Testis (tissue), 3 donors: ENCODE data around the gene TMEM168. TPM values are rescaled to one million over a fixed set of nuclear protein-coding genes. Genes with fewer than 3 reads are reported as not detected.
"Not testable (repeated sequence)": the region's sequence is repeated elsewhere in the genome, so short reads cannot be mapped to it uniquely, and the experiment has no call there.

Experiments used
- DNase-seq: peaks from one replicate; pipeline ENCODE4 v3.0.0-alpha.2; 2019
- H3K27ac ChIP-seq, 2 donors: fragments of 200-600 bp; sonication (generic); one replicate each; pipeline ENCODE4 v1.5.1; 2019
- H3K27me3 ChIP-seq: fragments of 200-600 bp; sonication (generic); one replicate; pipeline ENCODE4 v1.5.1; 2019
- H3K36me3 ChIP-seq: fragments of 200-600 bp; sonication (generic); one replicate; pipeline ENCODE4 v1.5.1; 2017; ENCODE audit warnings: low read depth; ENCODE audit errors: missing control alignments
- H3K4me1 ChIP-seq: fragments of 200-600 bp; sonication (generic); one replicate; pipeline ENCODE4 v1.5.1; 2019
- H3K4me3 ChIP-seq, 2 donors: fragments of 200-600 bp; sonication (generic); one replicate each; pipeline ENCODE4 v1.5.1; 2017 to 2019
- H3K9me3 ChIP-seq: fragments of 200-600 bp; sonication (generic); one replicate; pipeline ENCODE4 v1.5.1; 2017
- CTCF ChIP-seq, 3 experiments: fragments of 450-650 bp in 2 of 3; fragments of 200-600 bp in 1 of 3; sonication (generic) in 1 of 3; IDR thresholded peaks; one replicate each; pipeline ENCODE4 v1.5.1; 2016 to 2019; ENCODE audit warnings: antibody characterized with exemption in 3 of 3, mild to moderate bottlenecking in 2 of 3, moderate library complexity in 1 of 3
- POLR2A ChIP-seq: fragments of 450-650 bp; IDR thresholded peaks from one replicate; pipeline ENCODE4 v1.6.1; 2017; ENCODE audit warnings: antibody characterized with exemption, mild to moderate bottlenecking, moderate library complexity
- WGBS, 2 donors: methylation state at CpG; one replicate each; pipeline ENCODE4 v1.1.5; 2018; 5-methylcytosine and 5-hydroxymethylcytosine counted together
- intact Hi-C: fragments of 100-400 bp; cut with DNase I; formaldehyde crosslinking; loops from one replicate; pipeline ENCODE4 v1.15.1; 2023; ENCODE audit warnings: low total_unique reads
- polyA plus RNA-seq: library from polyadenylated mRNA; stranded (reverse); fragments of 350-450 nt; fragmentation: Illumina TruSeq; extraction: RNeasy Lipid Tissue Mini Kit (QIAGEN cat#74804); gene quantifications from one replicate; pipeline ENCODE4 v1.2.3, GENCODE V29; 2014; ENCODE audit warnings: low read depth, low replicate concordance; ENCODE audit not compliant: insufficient read depth
- total RNA-seq, 2 donors: library from RNA; depleted of rRNA; stranded (reverse); fragments of >200 nt; gene quantifications; one replicate each; pipeline ENCODE4 v1.2.3, GENCODE V29; 2016

TMEM168 gene
- total and polyA plus RNA-seq, 3 donors from 2014 or later = 21.4 to 31.7 (median 26.1) TPM

GRCh38 chr7:112739436-112740180 is 50.6 kb downstream of the TMEM168 start:
- TF ChIP-seq POLR2A (no peak), CTCF (IDR thresholded peaks at IDR 0.05) (no peak)
- H3K36me3 ChIP-seq = no peaks in the 10 kb centered on the region
- no peaks in the 10 kb centered on the region for H3K9me3 ChIP-seq
- 93 to 94% methylated on average over 2 to 3 of the region's 3 CpGs for WGBS, 2 donors
- no peaks in the 10 kb centered on the region for H3K27me3 ChIP-seq
- H3K4me3 ChIP-seq = no peak overlapping the region
- no peaks in the 10 kb centered on the region for H3K4me1 ChIP-seq
- no peak overlapping the region for H3K27ac ChIP-seq
- intact Hi-C loops = no loop called here
- DNase-seq = no peak

GRCh38 chr7:112735261-112735660 is 54.9 kb downstream of the TMEM168 start:
- Histone ChIP-seq H3K27me3 (no peaks in the 10 kb centered on the region), H3K9me3 (no peaks in the 10 kb centered on the region), H3K4me3 (no peak overlapping the region), H3K4me1 (no peaks in the 10 kb centered on the region), H3K36me3 (no peaks in the 10 kb centered on the region), H3K27ac (no peak overlapping the region)
- TF ChIP-seq POLR2A (no peak), CTCF (IDR thresholded peaks at IDR 0.05) (no peak)
- intact Hi-C loops = no loop called here
- DNase-seq = no peak
- WGBS, 2 donors = 94 to 100% methylated on average over 1 of the region's 1 CpG

GRCh38 chr7:112731324-112731723 is 58.9 kb downstream of the TMEM168 start:
- H3K4me1 ChIP-seq, H3K4me3 ChIP-seq, H3K27me3 ChIP-seq, H3K36me3 ChIP-seq, H3K27ac ChIP-seq, H3K9me3 ChIP-seq, DNase-seq, intact Hi-C loops: not testable (repeated sequence)
- WGBS, 2 donors = 92 to 93% methylated on average over 2 of the region's 2 CpGs

GRCh38 chr7:112726076-112726475 is 64.1 kb downstream of the TMEM168 start:
- Histone ChIP-seq H3K4me3 (no peak overlapping the region), H3K27me3 (no peaks in the 10 kb centered on the region), H3K36me3 (no peaks in the 10 kb centered on the region), H3K4me1 (no peaks in the 10 kb centered on the region), H3K9me3 (no peaks in the 10 kb centered on the region), H3K27ac (no peak overlapping the region)
- intact Hi-C loops = no loop called here
- TF ChIP-seq POLR2A (no peak), CTCF (IDR thresholded peaks at IDR 0.05) (no peak)
- DNase-seq = no peak
- WGBS, 2 donors = 56 to 58% methylated on average over 3 of the region's 3 CpGs

- Histone ChIP-seq H3K27me3 (no peaks in the 10 kb centered on the region), H3K4me1 (no peaks in the 10 kb centered on the region), H3K27ac (no peak overlapping the region), H3K36me3 (no peaks in the 10 kb centered on the region), H3K4me3 (no peak overlapping the region), H3K9me3 (no peaks in the 10 kb centered on the region)
- intact Hi-C loops = no loop called here
- TF ChIP-seq CTCF (IDR thresholded peaks at IDR 0.05) (no peak), POLR2A (no peak)
- no peak for DNase-seq
- WGBS, 2 donors = 58 to 65% methylated on average over 4 of the region's 4 CpGs
Measured at GRCh38 chr7:112723416-112723815, 66.8 kb downstream of the TMEM168 start.
